GM19238 (cell line): ENCODE data around the gene GPRC5D.

Source experiments
- DNase-seq: peaks from one replicate; pipeline ENCODE4 v3.0.0; 2011; ENCODE audit warnings: low spot score; ENCODE audit not compliant: insufficient read length

The GPRC5D gene

DNA sequence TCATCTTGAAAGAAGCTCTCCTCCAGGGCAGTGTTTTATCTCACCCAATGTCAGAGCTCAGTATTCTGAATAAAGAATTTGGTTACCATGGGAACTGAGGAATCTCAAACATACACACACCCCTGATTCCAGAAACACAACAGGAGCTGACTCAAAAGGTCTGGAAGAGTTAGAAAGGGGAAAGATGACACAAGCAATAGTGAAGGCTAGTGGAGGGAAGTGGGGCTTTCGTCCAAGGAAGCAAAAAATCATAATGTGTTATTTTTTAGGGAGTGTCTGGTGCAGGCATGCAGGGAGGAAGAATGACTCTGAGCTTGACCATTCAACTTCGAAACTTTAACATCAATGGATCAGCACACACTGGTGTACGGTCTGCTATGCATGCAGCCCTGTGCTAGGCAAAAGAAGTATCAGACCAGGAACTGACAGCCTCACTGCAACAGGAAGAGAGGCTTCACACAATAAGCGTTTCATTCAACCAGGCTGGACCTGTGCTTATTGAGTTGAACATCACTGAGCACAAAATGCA is 27.8 kb upstream of the GPRC5D start:
- no peak for DNase-seq

DNA sequence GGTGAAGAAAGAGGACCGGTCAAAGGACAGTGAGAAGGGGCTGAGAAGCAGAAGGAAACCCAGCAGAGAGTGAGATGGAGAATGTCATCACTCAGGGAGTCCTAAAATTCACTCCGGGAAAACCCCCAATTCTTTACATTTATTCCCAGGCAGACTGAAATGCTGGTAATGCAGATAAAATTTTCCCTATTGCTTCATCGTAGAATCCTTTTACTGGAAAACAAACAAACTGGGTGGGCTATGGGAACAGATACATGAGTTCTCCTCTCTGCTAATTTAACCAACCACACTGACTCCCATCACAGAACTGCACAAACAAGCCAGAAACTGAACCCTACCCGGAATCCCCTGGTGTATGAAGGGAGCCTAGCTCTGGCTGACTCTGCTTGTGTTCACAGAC is 27.2 kb upstream of the GPRC5D start:
- DNase-seq, result no peak

DNA sequence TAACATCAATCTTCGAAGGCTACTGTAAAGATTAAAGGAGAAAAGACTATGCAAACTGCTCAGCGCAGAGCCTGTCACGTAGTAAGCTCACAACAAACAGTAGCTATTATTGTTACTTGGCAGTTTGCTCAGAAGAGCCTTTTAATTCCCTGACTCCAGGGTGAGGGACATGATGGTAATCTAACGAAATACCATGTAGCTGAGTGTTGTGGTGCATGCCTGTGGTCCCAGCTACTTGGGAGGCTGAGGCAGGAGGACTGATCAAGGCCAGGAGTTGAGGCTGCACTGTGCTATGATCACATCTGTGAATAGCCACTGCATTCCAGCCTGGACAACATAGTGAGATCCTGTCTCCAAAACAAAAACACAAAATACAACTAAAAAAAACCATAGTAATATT is 25.3 kb upstream of the GPRC5D start:
- no peak for DNase-seq

DNA sequence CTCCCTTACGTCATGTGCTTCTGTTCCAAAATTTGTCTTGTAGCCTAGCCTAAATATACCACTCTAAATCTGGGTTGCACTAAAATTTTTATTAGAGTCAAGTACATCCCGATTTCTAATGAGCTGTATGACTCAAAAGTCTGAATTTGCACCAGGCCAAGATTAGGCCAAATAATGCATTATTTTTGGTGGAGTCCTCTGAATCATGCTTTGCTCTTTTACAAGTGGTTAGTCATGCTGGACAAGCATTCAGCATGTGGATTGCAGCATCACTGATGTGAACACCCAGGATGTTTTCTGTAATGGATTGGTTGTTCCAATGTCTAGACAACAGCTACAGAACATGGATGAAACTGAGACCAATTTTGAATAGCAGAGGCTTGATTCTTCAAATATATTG is 24.4 kb upstream of the GPRC5D start:
- no peak for DNase-seq

DNA sequence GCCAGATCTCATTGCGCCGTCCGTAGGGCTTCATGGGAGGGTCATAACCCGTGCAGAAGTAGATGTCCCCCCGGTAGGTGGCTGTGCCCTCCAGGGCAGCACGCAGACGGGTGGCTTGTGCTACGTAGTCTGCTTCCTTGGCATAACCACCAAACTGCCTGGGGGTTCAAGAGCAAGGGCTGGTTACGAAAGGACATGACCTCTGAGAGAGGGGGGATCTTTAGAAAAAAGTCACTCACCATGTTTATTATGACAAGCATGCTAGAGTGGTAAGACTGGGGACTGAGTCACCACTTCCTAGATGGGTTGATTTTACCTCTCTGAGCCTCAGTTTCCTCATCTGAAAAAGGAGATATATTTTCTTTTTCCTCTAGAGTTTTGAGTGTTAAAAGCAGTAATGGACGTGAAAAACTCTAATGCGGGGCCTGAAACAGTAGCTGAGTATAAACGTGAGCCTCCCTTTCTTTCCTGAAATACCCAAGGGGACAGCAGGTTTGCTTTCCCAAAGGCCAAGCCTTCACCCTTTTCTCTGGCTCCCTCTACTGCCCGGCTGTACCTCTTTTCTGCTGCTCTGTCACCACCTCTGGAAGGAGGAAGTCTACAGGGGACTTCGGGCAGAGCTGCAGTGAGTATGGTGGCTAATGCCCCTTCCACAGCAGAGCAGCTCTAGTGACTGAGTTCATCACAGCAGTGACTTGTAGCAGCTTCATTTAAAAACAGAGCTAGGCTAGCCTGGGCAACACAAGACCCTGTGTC is 23.5 kb upstream of the GPRC5D start:
- no peak for DNase-seq

DNA sequence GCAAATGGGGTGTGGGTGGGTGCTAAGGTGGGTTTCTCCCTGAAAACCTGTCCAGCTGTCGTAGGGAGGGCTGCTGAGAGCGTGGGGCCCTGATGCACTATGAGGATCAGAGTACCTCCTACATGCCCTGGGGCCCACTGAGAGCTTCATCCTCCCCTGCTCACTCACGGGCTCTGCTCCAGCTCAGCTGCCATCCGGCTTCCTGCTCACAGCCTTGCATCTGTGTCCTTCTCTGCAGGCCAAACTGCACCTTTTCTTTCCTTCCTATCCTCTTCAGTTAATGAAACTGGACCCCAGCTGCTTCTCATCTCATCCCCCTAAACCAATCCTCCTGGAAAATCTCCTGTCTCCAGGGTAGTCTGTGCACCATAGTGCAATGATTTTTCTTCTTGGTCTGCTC is 22.2 kb upstream of the GPRC5D start:
- no peak for DNase-seq

DNA sequence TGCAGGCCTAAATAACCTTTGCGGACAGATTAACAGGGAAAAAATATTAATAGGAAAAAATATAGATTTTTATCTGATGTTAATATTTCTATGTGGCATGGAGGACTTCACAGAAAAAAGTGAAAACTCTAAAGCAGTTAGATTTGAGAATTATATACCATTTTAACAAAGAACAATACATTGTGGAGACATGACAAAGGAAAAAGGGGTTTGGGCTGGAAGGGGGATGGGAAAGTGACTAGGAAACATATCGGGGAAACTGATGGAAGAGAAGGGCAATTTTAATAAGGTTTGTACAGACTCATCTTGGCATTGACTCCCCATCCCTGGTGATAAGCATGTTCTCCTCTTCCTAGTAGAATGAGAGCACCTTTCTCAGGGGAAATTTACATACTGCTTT is 21.0 kb upstream of the GPRC5D start:
- DNase-seq, result no peak

DNA sequence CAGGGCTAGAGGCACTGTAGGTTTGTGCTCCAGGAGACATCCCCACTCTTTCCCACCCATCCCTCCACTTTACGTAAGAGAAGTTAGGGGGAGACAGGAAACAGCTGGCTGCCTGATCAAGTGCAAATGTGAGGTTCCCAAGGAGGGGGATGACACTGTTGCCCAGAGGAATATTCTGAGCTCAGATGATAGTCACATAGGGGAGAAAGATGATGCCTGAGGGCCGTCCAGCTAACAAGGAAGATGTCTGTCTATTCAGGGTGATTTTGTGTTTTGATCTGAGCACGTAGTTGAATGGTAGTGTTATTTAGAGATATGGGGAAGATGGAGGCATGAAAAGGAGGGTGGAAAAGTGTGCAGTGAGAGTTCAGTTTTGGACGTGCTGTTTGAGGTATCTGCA is 13.9 kb upstream of the GPRC5D start:
- no peak for DNase-seq

DNA sequence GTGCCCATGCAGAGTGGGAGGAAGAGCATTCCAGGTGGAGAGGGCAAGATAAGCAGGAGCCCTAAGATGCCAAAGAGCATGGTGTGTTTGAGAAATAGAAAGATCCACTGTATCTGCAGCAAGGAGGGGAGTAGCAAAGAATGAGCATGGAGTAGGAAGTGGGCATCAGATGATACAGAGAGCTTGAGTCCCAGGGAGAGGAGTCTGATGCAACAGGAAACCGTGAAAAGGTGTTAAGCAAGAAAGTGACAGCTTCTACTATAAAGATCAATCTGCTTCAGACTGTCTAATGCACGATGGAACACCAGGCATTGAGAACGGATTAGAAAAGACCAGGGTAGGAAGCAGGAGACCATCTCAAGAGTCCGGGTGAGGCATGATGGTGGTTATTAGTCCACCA is 12.3 kb upstream of the GPRC5D start:
- DNase-seq, result no peak

DNA sequence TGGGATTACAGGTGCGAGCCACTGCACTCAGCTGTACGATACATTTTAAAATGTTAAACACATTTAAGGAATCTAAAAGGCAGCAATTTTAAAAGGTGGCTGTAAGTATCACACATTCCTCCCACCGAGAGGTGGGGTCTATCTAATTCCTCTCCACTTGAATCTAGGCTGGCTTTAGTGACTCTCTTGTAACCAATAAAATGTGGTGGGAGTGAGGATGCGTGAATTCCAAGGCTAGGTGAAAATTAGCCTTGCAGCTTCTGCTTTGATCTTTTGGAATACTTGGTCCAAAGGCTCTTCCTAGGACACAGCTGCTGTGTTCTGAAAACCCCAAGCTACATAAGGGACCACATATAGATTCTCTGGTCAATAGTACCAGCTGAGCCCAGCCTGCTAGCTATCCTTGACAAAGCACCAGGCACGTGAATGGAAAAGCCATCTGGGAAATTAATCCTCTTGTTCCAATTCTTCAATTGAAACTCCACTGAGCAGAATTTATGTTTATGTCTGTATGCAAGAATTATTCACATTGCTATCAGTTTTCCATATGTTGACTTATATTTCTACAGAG is 8.8 kb upstream of the GPRC5D start:
- DNase-seq, result no peak

DNA sequence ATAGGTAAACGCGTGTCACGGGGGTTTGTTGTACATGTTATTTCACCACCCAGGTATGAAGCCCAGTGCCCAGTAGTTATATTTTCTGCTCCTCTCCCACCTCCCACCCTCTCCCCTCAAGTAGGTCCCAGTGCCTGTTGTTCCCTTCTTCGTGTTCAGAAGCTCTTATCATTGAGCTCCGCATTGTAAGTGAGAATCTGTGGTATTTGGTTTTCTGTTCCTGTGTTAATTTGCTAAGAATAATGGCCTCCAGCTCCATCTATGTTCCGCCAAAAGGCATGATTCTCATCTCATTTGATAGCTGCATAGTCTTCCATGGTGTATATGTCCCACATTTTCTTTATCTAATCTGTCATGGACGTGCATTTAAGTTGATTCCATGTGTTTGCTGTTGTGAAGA is 6.9 kb upstream of the GPRC5D start:
- DNase-seq, result no peak

DNA sequence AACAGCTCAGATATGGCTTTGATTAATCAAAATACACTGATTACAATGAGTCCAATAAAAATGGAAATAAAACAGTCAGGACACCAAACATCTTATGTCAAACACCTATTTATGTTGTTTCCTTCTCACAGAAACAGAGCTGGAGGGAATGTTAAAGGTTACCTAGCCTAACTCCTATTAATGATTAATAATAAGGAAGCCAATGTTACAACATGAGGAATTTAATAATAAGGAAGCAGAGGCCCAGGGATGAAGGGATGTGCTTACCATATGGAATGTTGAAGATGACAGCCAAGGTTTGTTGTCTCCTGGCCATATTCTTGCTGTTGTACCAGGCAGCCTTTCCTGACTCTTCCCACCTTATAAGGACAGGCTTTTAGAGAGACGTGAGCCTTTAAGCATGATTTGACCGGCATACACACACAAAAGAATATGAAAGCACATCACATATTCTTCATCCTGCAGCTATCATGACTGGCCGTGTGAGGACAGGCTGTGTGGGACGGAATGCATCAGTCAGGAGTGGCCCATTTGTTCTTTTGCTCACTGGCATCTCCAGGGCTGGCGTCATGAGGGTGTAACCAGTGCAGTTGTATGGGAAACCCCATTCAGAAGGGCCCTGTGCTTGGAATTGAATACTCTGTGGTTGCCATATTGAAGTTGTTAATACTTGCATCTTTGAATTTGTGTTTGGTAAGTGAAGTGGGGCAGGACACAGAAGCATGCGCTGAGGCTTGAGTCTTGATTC is 3.1 kb upstream of the GPRC5D start:
- DNase-seq, result no peak

DNA sequence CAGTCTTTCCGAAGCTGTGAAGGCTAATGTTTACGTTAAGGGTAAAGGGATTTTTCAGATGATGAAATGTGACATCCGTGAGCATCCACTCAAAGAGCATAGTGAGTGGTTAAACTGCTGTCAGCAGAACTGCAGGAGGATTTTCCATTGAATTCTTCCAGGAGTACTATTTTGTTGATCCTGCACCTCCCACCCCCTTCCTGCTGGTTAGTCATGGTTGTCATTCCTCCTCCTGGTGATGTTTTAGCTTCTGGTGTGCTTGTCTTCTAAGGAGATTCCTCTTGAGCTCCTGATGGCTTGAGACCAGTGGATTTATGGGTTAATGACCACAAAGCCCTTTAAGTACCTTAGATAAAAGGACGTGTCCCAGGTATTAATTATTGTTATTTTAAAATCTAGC is 2.4 kb upstream of the GPRC5D start:
- DNase-seq, result no peak

DNA sequence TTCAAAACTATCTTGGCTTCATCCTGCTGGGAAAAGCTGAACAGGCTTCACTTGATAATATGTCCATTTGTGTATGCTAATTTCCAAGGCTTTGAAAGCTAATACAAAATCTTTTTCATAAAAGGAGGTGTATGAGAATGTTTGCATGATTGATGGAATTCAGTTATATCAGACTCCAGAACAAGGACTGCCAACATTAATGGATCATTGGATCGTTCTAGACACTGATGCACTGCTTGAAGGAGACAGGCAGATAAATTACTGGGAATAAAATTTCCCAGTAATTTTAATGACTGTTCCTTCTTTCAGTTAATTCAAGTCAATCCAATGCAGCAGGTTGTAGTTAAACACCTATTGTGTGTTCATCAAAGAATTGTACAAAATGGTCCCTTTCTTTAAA is 466 bp downstream of the GPRC5D start:
- no peak for DNase-seq

DNA sequence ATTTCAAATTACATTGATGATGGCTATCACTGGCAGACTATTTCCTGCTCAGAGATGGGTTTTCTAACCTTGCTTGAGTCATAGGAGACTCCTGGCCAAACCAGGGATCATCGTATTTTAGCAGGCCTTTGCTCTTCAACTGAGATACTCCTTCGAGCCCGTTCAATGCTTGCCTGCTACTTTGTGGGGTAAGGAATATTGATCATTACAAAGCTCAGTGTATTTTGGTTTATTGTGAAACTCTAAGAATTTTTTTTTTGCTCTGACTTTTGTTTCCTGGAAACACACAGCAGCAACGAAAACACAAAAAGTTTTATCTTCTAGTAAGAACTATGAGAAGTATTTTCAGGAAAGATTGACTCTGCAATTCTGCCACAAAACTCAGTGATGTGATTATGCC is 4.1 kb downstream of the GPRC5D start:
- no peak for DNase-seq

DNA sequence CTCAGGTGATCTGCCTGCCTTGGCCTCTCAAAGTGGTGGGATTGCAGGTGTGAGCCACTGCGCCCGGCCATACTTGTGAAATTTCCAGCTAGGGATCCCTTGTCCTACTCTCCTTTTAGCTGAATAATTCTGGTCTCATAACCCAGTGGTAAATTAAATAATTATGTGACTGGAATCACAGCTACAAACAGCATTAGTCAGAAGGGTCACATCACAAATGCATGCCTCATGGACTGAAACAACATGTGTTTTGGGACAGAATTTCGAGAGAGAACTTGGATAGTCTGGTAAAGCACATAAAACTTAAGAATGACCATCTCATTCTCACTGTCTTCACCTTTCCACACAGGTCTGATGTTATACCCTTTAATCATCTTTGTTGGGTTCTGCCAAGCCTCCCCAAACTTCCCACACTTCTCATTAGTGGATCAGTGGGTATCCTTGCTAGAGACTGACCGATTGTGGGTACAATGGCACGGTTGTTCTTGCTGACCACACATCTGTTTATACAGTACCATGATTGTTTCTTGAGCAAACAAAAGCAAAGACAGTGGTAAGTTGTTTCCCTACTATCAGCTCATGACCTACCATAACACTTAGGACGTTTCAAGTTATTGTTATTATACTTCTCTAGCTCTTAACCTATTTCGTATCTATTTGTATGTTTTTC is 5.1 kb downstream of the GPRC5D start:
- no peak for DNase-seq

DNA sequence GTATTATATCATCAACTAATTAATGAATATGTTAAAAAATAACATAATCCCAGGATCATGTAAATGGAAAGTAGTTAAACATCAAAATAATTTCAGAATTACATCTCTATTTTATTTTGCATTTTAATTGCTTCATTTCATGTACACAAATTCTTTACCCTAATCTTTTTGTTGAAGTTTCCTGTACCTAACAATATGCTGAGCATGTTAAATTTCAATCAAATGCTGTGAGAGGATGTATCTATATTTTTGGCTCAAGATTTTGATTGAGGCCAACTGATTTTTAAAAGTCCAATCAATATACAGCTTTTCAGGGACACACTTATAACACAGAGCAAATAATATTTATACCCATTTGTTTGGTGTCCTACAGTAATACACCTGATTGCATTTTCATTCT is 6.4 kb downstream of the GPRC5D start:
- no peak for DNase-seq

DNA sequence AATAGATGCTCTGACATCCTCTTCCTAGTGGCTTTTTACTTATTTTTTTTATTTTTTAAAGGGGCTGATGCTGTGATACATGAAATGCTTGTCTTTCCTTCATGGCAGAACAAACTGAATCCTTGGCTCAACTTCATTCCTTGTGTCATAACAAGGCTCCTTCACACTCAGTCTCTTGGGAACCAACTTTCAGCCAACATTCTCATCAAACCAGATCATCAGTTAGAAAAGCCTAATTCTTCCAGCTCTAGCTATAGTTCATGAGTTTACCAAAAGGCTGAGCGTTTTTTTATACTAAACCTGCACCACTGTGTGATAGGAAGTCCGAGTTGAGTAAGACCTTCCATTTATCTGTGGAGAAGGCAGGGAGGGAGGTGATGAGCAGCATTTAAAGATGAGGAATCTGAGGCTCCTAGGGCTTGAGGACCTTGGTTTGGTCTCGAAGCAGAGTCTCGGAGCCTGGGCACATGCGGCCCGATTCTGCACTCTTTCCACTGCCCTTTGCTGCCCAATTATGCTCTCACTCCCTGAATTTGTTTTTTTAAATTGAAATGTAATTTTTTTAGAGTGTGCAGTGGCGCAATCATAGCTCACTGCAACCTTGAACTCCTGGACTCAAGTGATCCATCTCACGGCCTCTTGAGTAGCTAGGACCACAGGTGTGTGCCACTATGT is 8.2 kb downstream of the GPRC5D start:
- no peak for DNase-seq

DNA sequence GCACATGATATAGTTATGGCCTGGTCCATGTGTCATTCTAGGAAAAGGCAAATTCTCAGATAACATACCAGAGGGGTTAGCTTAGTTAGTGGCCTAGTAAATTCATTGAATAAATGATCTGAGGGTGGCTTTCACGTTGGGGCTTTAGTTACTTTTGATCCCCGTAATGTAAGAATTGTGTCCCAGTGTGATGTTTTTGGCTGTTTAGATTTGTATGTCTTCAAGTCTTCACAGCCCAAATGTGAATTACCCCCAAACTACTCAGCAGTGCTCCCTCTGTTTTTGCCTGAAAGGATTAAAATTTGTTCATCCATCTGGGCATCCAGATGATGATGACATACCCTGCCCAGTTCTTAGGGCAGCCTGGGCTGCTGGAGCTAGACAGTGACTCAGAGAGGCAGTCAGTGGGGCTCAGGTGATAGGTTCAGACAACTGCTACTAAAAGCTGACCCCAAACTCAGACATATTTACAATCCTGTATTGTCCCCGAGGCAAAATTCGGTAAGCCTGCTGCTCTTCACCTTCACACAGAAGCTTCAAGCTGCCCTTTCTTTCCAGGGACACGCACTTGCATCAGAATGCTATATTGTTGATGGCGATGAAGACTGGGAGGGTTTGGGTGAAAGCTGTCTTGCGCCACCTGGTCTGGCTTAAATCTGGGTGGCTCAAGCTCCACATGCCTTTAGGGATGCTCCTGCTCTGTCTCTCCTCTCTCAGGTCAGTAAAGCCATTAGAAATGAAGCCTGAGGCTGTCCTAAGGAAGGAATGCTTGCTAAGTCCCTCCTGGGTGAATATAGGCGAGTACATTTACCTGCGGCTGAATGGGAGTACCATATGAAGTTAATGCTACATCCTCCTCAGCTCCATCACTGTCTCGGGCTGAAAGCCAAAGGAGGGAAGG is 10.3 kb downstream of the GPRC5D start:
- DNase-seq, result no peak

DNA sequence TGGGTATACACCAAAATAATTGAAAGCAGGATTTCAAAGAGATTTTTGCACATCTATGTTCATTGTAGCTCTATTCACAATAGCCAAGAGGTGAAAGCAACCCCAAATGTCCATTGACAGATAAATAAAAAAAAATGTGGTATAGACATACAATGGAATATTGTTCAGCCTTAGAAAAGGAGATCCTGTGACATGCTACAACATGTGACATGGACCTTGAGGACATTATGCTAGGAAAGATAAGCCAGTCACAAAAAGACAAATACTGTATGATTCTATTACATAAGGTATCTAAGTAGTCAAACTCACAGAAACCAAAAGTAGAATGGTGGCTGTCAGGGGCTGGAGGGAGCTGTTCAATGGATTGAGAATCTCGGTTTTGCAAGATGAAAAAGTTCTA is 12.1 kb downstream of the GPRC5D start:
- DNase-seq, result no peak
